Tibial nerve (tissue), 4 donors: ENCODE measurements around the gene NAA40. TPM values are rescaled to one million over a fixed set of nuclear protein-coding genes. Genes with fewer than 3 reads are reported as not detected.

Experiments
- DNase-seq, 2 donors: peaks; one replicate each; pipeline ENCODE4 v3.0.0-alpha.2; 2019; ENCODE audit warnings: low spot score in 2 of 2
- H3K27ac ChIP-seq, 4 donors: fragments of 200-600 bp; sonication (generic) in 3 of 4; one replicate each; pipeline ENCODE4 v1.5.1; 2017 to 2019; ENCODE audit warnings: mild to moderate bottlenecking in 1 of 4
- H3K27me3 ChIP-seq, 2 donors: fragments of 200-600 bp; sonication (generic) in 1 of 2; one replicate each; pipeline versions ENCODE4 v1.5.1 to v1.6.0; 2017 to 2019
- H3K36me3 ChIP-seq, 3 donors: fragments of 200-600 bp; sonication (generic); one replicate each; pipeline ENCODE4 v1.5.1; 2018 to 2019
- H3K4me1 ChIP-seq, 4 donors: fragments of 200-600 bp; sonication (generic) in 3 of 4; one replicate each; pipeline ENCODE4 v1.5.1; 2017 to 2019
- H3K4me3 ChIP-seq, 4 donors: fragments of 200-600 bp; sonication (generic) in 3 of 4; one replicate each; pipeline ENCODE4 v1.5.1; 2017 to 2019; ENCODE audit warnings: mild to moderate bottlenecking in 1 of 4, moderate library complexity in 1 of 4
- H3K9me3 ChIP-seq, 4 donors: fragments of 200-600 bp; sonication (generic) in 3 of 4; one replicate each; pipeline ENCODE4 v1.5.1; 2017 to 2019
- CTCF ChIP-seq, 5 experiments: fragments of 200-600 bp in 3 of 5; fragments of 450-650 bp in 2 of 5; sonication (generic) in 3 of 5; IDR thresholded peaks; one replicate each; pipeline ENCODE4 v1.5.1; 2016 to 2019; ENCODE audit warnings: antibody characterized with exemption in 5 of 5, mild to moderate bottlenecking in 3 of 5, moderate library complexity in 2 of 5
- EP300 ChIP-seq, 2 donors: sonication (generic); formaldehyde crosslinking; IDR thresholded peaks; one replicate each; pipeline ENCODE4 v1.6.1; 2017; ENCODE audit warnings: antibody characterized with exemption in 2 of 2, mild to moderate bottlenecking in 1 of 2
- POLR2A ChIP-seq, 2 donors: fragments of 450-650 bp; IDR thresholded peaks; one replicate each; pipeline ENCODE4 v1.6.1; 2017; ENCODE audit warnings: antibody characterized with exemption in 2 of 2, mild to moderate bottlenecking in 2 of 2, moderate library complexity in 2 of 2
- WGBS, 2 donors: methylation state at CpG; one replicate each; pipeline ENCODE4 v1.1.5; 2018; 5-methylcytosine and 5-hydroxymethylcytosine counted together
- total RNA-seq, 4 donors: library from RNA; depleted of rRNA; stranded (reverse); fragments of >200 nt; gene quantifications; one replicate each; pipeline ENCODE4 v1.1.0, GENCODE V29; 2016

NAA40 gene
- total RNA-seq, 4 donors from 2014 or later = 4.9 to 13.5 (median 5.6) TPM

- no peak for DNase-seq
- H3K27me3 ChIP-seq = no peaks in the 10 kb centered on the region
- TF ChIP-seq EP300 (IDR thresholded peaks at IDR 0.05) = no peak
- TF ChIP-seq CTCF (IDR thresholded peaks at IDR 0.05) = no peak
- TF ChIP-seq POLR2A (IDR thresholded peaks at IDR 0.05) = no peak
- no peak overlapping the region for H3K4me3 ChIP-seq
- H3K4me1 ChIP-seq = peaks cover 0 to 53% (median 18%) of the 10 kb centered on the region in 4 donors
- WGBS, 2 donors = 40 to 46% methylated on average over 42 to 46 of the region's 46 CpGs
- no peaks in the 10 kb centered on the region for H3K9me3 ChIP-seq
- H3K27ac ChIP-seq = peak overlapping the region in 3 of 4 donors; percentile 19 to 62 (median 40)
- peaks cover 0 to 54% (median 17%) of the 10 kb centered on the region in 3 donors for H3K36me3 ChIP-seq
These were observed 30.0 kb upstream of the NAA40 start for GRCh38 chr11:63908631-63909401.

- no peak for TF ChIP-seq EP300 (IDR thresholded peaks at IDR 0.05)
- no peak for TF ChIP-seq POLR2A (IDR thresholded peaks at IDR 0.05)
- TF ChIP-seq CTCF (IDR thresholded peaks at IDR 0.05) = no peak
- Histone ChIP-seq H3K27ac (peak overlapping the region in 2 of 4 donors; percentile 44 to 62), H3K4me3 (no peak overlapping the region), H3K9me3 (no peaks in the 10 kb centered on the region), H3K4me1 (peaks cover 0 to 53% (median 18%) of the 10 kb centered on the region in 4 donors), H3K36me3 (peaks cover 0 to 43% (median 12%) of the 10 kb centered on the region in 3 donors), H3K27me3 (no peaks in the 10 kb centered on the region)
- 42 to 43% methylated on average over 20 to 24 of the region's 24 CpGs for WGBS, 2 donors
- no peak for DNase-seq
These were observed 29.0 kb upstream of the NAA40 start for GRCh38 chr11:63909591-63910506.

- 51 to 53% methylated on average over 8 to 9 of the region's 9 CpGs for WGBS, 2 donors
- Histone ChIP-seq H3K4me3 (no peak overlapping the region), H3K9me3 (no peaks in the 10 kb centered on the region), H3K27me3 (no peaks in the 10 kb centered on the region), H3K27ac (peak overlapping the region in 2 of 4 donors; percentile 44 to 62), H3K36me3 (peaks cover 0 to 35% (median 12%) of the 10 kb centered on the region in 3 donors), H3K4me1 (peaks cover 0 to 58% (median 19%) of the 10 kb centered on the region in 4 donors)
- no peak for DNase-seq
- TF ChIP-seq EP300 (IDR thresholded peaks at IDR 0.05) (no peak), POLR2A (IDR thresholded peaks at IDR 0.05) (no peak)
These were observed 28.1 kb upstream of the NAA40 start for GRCh38 chr11:63910675-63911074.

- Histone ChIP-seq H3K27ac (peak overlapping the region in 1 of 4 donors; percentile 24), H3K9me3 (no peaks in the 10 kb centered on the region), H3K4me1 (peaks cover 0 to 66% (median 27%) of the 10 kb centered on the region in 4 donors), H3K4me3 (no peak overlapping the region), H3K36me3 (peaks cover 0 to 27% (median 12%) of the 10 kb centered on the region in 3 donors), H3K27me3 (no peaks in the 10 kb centered on the region)
- DNase-seq = no peak
- TF ChIP-seq EP300 (IDR thresholded peaks at IDR 0.05) (no peak), POLR2A (IDR thresholded peaks at IDR 0.05) (no peak), CTCF (IDR thresholded peaks at IDR 0.05) (no peak)
- 42 to 66% methylated on average over 8 of the region's 8 CpGs for WGBS, 2 donors
These were observed 27.4 kb upstream of the NAA40 start for GRCh38 chr11:63911440-63911839.

- TF ChIP-seq CTCF (IDR thresholded peaks at IDR 0.05) = no peak
- TF ChIP-seq POLR2A (IDR thresholded peaks at IDR 0.05) = no peak
- TF ChIP-seq EP300 (IDR thresholded peaks at IDR 0.05) = no peak
- WGBS, 2 donors = 79 to 80% methylated on average over 17 to 19 of the region's 22 CpGs
These were observed 26.9 kb upstream of the NAA40 start for GRCh38 chr11:63911876-63912275.

More at GRCh38 chr11:63911876-63912275, 26.9 kb upstream of the NAA40 start:
- peaks cover 0 to 23% (median 12%) of the 10 kb centered on the region in 3 donors for H3K36me3 ChIP-seq
- H3K27ac ChIP-seq = peak overlapping the region in 1 of 4 donors; percentile 24
- DNase-seq = no peak
- H3K9me3 ChIP-seq = no peaks in the 10 kb centered on the region
- H3K4me1 ChIP-seq = peaks cover 0 to 66% (median 29%) of the 10 kb centered on the region in 4 donors
- H3K27me3 ChIP-seq = no peaks in the 10 kb centered on the region
- H3K4me3 ChIP-seq = no peak overlapping the region
